ENCODE data around the gene GNA14. TPM values are rescaled to one million over a fixed set of nuclear protein-coding genes. Genes with fewer than 3 reads are reported as not detected.
"Not testable (repeated sequence)": the region's sequence is repeated elsewhere in the genome, so short reads cannot be mapped to it uniquely, and the experiment has no call there.

GNA14 gene
- polyA plus RNA-seq (ENCODE audit: insufficient read length) = 6.0 TPM

- DNase-seq = peak; percentile 40
Observed at GRCh38 chr9:77648234-77649108, at the start of gene GNA14. TSS of gene GNA14 (minus strand) at chr9:77648322. CDS start at chr9:77647793, 529 bp downstream.

- DNase-seq = no peak
Observed at GRCh38 chr9:77697238-77697984, 49.3 kb upstream of the GNA14 start.

GRCh38 chr9:77690723-77691122 is 42.6 kb upstream of the GNA14 start:
- not testable (repeated sequence) for DNase-seq

- DNase-seq = not testable (repeated sequence)
Observed at GRCh38 chr9:77690119-77690518, 42.0 kb upstream of the GNA14 start.

GRCh38 chr9:77687737-77688136 is 39.6 kb upstream of the GNA14 start:
- not testable (repeated sequence) for DNase-seq

GRCh38 chr9:77680581-77680980 is 32.5 kb upstream of the GNA14 start:
- DNase-seq = no peak

- no peak for DNase-seq
Observed at GRCh38 chr9:77679661-77680368, 31.7 kb upstream of the GNA14 start.

- DNase-seq = no peak
Observed at GRCh38 chr9:77679088-77679487, 31.0 kb upstream of the GNA14 start.

GRCh38 chr9:77677957-77678535 is 29.9 kb upstream of the GNA14 start:
- no peak for DNase-seq

- no peak for DNase-seq
Observed at GRCh38 chr9:77677397-77677796, 29.3 kb upstream of the GNA14 start.

GRCh38 chr9:77673941-77674791 is 26.0 kb upstream of the GNA14 start:
- DNase-seq = peak; percentile 48

- no peak for DNase-seq
Observed at GRCh38 chr9:77672183-77672582, 24.1 kb upstream of the GNA14 start.

GRCh38 chr9:77667151-77667550 is 19.0 kb upstream of the GNA14 start:
- DNase-seq = no peak

- no peak for DNase-seq
Observed at GRCh38 chr9:77663754-77664153, 15.6 kb upstream of the GNA14 start.

GRCh38 chr9:77661566-77662085 is 13.5 kb upstream of the GNA14 start:
- DNase-seq = no peak

- DNase-seq = no peak
Observed at GRCh38 chr9:77659926-77660325, 11.8 kb upstream of the GNA14 start.

- no peak for DNase-seq
Observed at GRCh38 chr9:77651203-77651602, 3.1 kb upstream of the GNA14 start.

GRCh38 chr9:77649109-77649812 is 1.1 kb upstream of the GNA14 start:
- DNase-seq = no peak

- peak; percentile 24 for DNase-seq
Observed at GRCh38 chr9:77647267-77648233, 572 bp downstream of the GNA14 start.
